CD4-positive, alpha-beta memory T cell (primary cell): ENCODE results near the gene ARIH2. TPM values are rescaled to one million over a fixed set of nuclear protein-coding genes. Genes with fewer than 3 reads are reported as not detected.

Experiments used
- CTCF ChIA-PET: fragments of 350-600 bp; sonication (Branson Sonifier 250); formaldehyde crosslinking; loops from one replicate; lab custom pipeline; 2021; ENCODE audit warnings: inconsistent platforms; ENCODE audit not compliant: partially characterized antibody; lab: Charles Lee
- POLR2A ChIA-PET: fragments of 350-600 bp; sonication (Branson Sonifier 250); formaldehyde crosslinking; loops from one replicate; lab custom pipeline; 2021; ENCODE audit not compliant: partially characterized antibody; lab: Charles Lee
- DNase-seq, 5 donors: peaks; one replicate each; pipeline versions ENCODE4 v3.0.0 to v3.0.0-alpha.2; 2020 to 2022; ENCODE audit warnings: mixed read lengths in 1 of 5
- H3K27ac ChIP-seq: one replicate; pipeline ENCODE4 v1.7.0; 2013; ENCODE audit warnings: low read depth, low read length
- H3K27me3 ChIP-seq: 2 replicates; pipeline ENCODE4 v1.7.0; 2013; ENCODE audit warnings: mild to moderate bottlenecking, low read length, moderate library complexity; ENCODE audit not compliant: insufficient read depth
- H3K36me3 ChIP-seq: 2 replicates; pipeline ENCODE4 v1.7.0; 2013; ENCODE audit warnings: mild to moderate bottlenecking, low read length, moderate library complexity; ENCODE audit not compliant: insufficient read depth
- H3K4me1 ChIP-seq: 2 replicates; pipeline ENCODE4 v1.7.0; 2013; ENCODE audit warnings: mild to moderate bottlenecking, low read length, moderate library complexity; ENCODE audit not compliant: insufficient read depth
- H3K4me3 ChIP-seq, 2 donors: one replicate each; pipeline ENCODE4 v1.7.0; 2013; ENCODE audit warnings: low read length in 2 of 2, mild to moderate bottlenecking in 1 of 2
- H3K9me3 ChIP-seq, 2 donors: one replicate each; pipeline ENCODE4 v1.7.0; 2013; ENCODE audit warnings: low read length in 2 of 2, control low read depth in 1 of 2; ENCODE audit not compliant: control insufficient read depth in 1 of 2
- H3K27ac Mint-ChIP-seq, 7 donors: one replicate each; pipeline ENCODE4 v1.8.0; 2020 to 2021; ENCODE audit warnings: mixed read lengths in 7 of 7, mild to moderate bottlenecking in 6 of 7, inconsistent platforms in 3 of 7, moderate library complexity in 3 of 7
- H3K27me3 Mint-ChIP-seq, 2 donors: one replicate each; pipeline ENCODE4 v1.8.0; 2020 to 2021; ENCODE audit warnings: mixed read lengths in 2 of 2
- H3K36me3 Mint-ChIP-seq, 2 donors: one replicate each; pipeline ENCODE4 v1.8.0; 2020 to 2021; ENCODE audit warnings: mixed read lengths in 2 of 2, inconsistent platforms in 1 of 2, mild to moderate bottlenecking in 1 of 2
- H3K4me1 Mint-ChIP-seq, 4 donors: one replicate each; pipeline ENCODE4 v1.8.0; 2020 to 2021; ENCODE audit warnings: mixed read lengths in 4 of 4, mild to moderate bottlenecking in 1 of 4
- H3K4me3 Mint-ChIP-seq, 8 donors: one replicate each; pipeline ENCODE4 v1.8.0; 2020 to 2021; ENCODE audit warnings: mixed read lengths in 8 of 8, mild to moderate bottlenecking in 7 of 8, moderate library complexity in 6 of 8, inconsistent platforms in 3 of 8
- H3K9me3 Mint-ChIP-seq, 8 donors: one replicate each; pipeline ENCODE4 v1.8.0; 2020 to 2021; ENCODE audit warnings: mixed read lengths in 8 of 8, mild to moderate bottlenecking in 5 of 8, inconsistent platforms in 3 of 8, moderate library complexity in 1 of 8
- intact Hi-C: fragments of 100-400 bp; cut with micrococcal nuclease; formaldehyde crosslinking; loops from one replicate; pipeline ENCODE4 v1.15.1; 2023
- polyA plus RNA-seq, 2 donors: library from polyadenylated mRNA; unstranded; fragments of 300-500 nt; fragmentation: Illumina TruSeq; gene quantifications; one replicate each; pipeline ENCODE4 v1.2.3, GENCODE V29; 2021
- total RNA-seq, 2 experiments: library from RNA; stranded (reverse); gene quantifications; one replicate each; pipeline ENCODE4 v1.2.3, GENCODE V29; 2021

Gene ARIH2
- total and polyA plus RNA-seq, 4 experiments from 2014 or later = 109 to 153 (median 145) TPM

DNA sequence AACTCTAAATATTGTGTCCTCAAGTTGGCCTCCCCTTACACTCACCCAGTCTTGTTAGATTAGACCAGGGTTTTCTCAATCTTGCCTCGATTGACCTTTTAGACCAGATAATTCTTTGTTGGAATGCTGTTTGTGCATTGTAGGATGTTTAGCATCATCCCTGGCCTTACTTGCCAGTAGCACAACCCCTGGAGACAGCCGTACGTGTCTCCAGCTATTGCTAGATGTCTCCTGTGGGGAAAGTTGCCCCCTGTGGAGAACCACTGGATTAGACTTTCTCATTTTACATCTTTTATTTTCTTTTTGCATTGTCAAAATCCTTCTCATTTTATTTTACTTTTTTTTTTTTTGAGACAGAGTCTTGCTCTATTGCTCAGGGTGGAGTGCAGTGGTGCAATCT is 90.8 kb downstream of the ARIH2 start:
- Histone ChIP-seq H3K4me1 (peaks cover 20% of the 10 kb centered on the region), H3K4me3 (no peak overlapping the region), H3K9me3 (no peaks in the 10 kb centered on the region), H3K27ac (no peak overlapping the region), H3K36me3 (peaks cover 31% of the 10 kb centered on the region), H3K27me3 (no peaks in the 10 kb centered on the region)
- ChIA-PET CTCF (interaction anchor here (6.4 to 10.3 kb wide), 2 partner anchors 11 to 21 kb away, joined by 136 to 173 read pairs; partner anchors contain the start of genes DALRD3, NDUFAF3 and P4HTM), POLR2A (interaction anchor here (6.1 to 22.1 kb wide), 2 partner anchors 12 to 18 kb away, joined by 191 to 629 read pairs; partner anchors contain the start of genes DALRD3, IMPDH2, NDUFAF3 and P4HTM)
- Mint-ChIP-seq H3K4me1 (peaks cover 15 to 37% (median 24%) of the 10 kb centered on the region in 4 donors), H3K36me3 (peaks cover 0 to 41% of the 10 kb centered on the region in 2 donors), H3K27me3 (no peaks in the 10 kb centered on the region), H3K4me3 (peak overlapping the region in 5 of 8 donors; percentile 36 to 72 (median 58)), H3K27ac (peak overlapping the region in 3 of 7 donors; percentile 59 to 99 (median 96)), H3K9me3 (peaks cover 0 to 2% (median 0%) of the 10 kb centered on the region in 8 donors)
- DNase-seq = no peak
- intact Hi-C loops = loop anchor here (5.0 kb wide), 1 partner anchor 322 kb away; the partner anchor contains the start of gene NCKIPSD

DNA sequence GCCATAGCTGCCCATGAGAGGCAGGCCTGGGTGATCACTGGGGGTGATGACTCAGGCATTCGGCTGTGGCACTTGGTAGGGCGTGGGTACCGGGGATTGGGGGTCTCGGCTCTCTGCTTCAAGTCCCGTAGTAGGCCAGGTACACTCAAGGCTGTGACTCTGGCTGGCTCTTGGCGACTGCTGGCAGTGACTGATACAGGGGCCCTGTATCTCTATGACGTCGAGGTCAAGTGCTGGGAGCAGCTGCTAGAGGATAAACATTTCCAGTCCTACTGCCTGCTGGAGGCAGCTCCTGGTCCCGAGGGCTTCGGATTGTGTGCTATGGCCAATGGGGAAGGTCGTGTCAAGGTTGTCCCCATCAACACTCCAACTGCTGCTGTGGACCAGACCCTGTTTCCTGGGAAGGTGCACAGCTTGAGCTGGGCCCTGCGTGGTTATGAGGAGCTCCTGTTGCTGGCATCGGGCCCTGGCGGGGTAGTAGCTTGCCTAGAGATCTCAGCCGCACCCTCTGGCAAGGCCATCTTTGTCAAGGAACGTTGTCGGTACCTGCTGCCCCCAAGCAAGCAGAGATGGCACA is 93.9 kb downstream of the ARIH2 start:
- ChIA-PET POLR2A (interaction anchor here (0.9 to 22.1 kb wide), 5 partner anchors 2 to 707 kb away, joined by 3 to 629 read pairs (median 377); partner anchors contain the start of genes AMIGO3, DALRD3, IMPDH2 and NDUFAF3), CTCF (interaction anchor here (1.4 to 15.4 kb wide), 5 partner anchors 8 to 40 kb away, joined by 3 to 216 read pairs (median 4); partner anchors contain the start of genes DALRD3, IMPDH2, NDUFAF3 and P4HTM)
- intact Hi-C loops = no loop called here
- Mint-ChIP-seq H3K4me1 (peaks cover 15 to 34% (median 22%) of the 10 kb centered on the region in 4 donors), H3K36me3 (peaks cover 0 to 56% of the 10 kb centered on the region in 2 donors), H3K27ac (no peak overlapping the region), H3K27me3 (no peaks in the 10 kb centered on the region), H3K9me3 (no peaks in the 10 kb centered on the region), H3K4me3 (no peak overlapping the region)
- H3K36me3 ChIP-seq = peaks cover 50% of the 10 kb centered on the region
- peaks cover 23% of the 10 kb centered on the region for H3K4me1 ChIP-seq
- DNase-seq = peak in 1 of 5 donors; percentile 7
- no peaks in the 10 kb centered on the region for H3K27me3 ChIP-seq
- no peak overlapping the region for H3K27ac ChIP-seq
- H3K4me3 ChIP-seq = no peak overlapping the region
- no peaks in the 10 kb centered on the region for H3K9me3 ChIP-seq

DNA sequence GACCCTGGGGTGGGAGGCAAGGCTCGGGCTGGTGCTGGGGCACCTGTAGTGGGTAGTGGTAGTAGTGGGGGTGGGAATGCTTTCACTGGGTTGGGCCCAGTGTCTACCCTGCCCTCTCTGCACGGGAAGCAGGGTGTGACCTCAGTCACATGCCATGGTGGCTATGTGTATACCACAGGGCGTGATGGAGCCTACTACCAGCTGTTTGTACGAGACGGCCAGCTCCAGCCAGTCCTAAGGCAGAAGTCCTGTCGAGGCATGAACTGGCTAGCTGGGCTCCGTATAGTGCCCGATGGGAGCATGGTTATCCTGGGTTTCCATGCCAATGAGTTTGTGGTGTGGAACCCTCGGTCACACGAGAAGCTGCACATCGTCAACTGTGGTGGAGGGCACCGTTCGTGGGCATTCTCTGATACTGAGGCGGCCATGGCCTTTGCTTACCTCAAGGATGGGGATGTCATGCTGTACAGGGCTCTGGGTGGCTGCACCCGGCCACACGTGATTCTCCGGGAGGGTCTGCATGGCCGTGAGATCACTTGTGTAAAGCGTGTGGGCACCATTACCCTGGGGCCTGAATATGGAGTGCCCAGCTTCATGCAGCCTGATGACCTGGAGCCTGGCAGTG is 94.6 kb downstream of the ARIH2 start:
- Mint-ChIP-seq H3K9me3 (peaks cover 0 to 1% (median 0%) of the 10 kb centered on the region in 8 donors), H3K36me3 (peaks cover 0 to 51% of the 10 kb centered on the region in 2 donors), H3K4me3 (no peak overlapping the region), H3K4me1 (peaks cover 11 to 31% (median 20%) of the 10 kb centered on the region in 4 donors), H3K27me3 (no peaks in the 10 kb centered on the region), H3K27ac (no peak overlapping the region)
- Histone ChIP-seq H3K4me1 (peaks cover 21% of the 10 kb centered on the region), H3K36me3 (peaks cover 50% of the 10 kb centered on the region), H3K4me3 (no peak overlapping the region), H3K27me3 (no peaks in the 10 kb centered on the region), H3K27ac (no peak overlapping the region), H3K9me3 (no peaks in the 10 kb centered on the region)
- CTCF ChIA-PET = interaction anchor here (1.4 to 15.4 kb wide), 5 partner anchors 7 to 40 kb away, joined by 3 to 216 read pairs (median 6); partner anchors contain the start of genes DALRD3, IMPDH2, NDUFAF3 and P4HTM
- peak in 1 of 5 donors; percentile 15 for DNase-seq
- POLR2A ChIA-PET = interaction anchor here (17.3 to 22.1 kb wide), 3 partner anchors 2 to 22 kb away, joined by 377 to 629 read pairs (median 629); partner anchors contain the start of genes DALRD3, IMPDH2, NDUFAF3 and P4HTM
- intact Hi-C loops = no loop called here

DNA sequence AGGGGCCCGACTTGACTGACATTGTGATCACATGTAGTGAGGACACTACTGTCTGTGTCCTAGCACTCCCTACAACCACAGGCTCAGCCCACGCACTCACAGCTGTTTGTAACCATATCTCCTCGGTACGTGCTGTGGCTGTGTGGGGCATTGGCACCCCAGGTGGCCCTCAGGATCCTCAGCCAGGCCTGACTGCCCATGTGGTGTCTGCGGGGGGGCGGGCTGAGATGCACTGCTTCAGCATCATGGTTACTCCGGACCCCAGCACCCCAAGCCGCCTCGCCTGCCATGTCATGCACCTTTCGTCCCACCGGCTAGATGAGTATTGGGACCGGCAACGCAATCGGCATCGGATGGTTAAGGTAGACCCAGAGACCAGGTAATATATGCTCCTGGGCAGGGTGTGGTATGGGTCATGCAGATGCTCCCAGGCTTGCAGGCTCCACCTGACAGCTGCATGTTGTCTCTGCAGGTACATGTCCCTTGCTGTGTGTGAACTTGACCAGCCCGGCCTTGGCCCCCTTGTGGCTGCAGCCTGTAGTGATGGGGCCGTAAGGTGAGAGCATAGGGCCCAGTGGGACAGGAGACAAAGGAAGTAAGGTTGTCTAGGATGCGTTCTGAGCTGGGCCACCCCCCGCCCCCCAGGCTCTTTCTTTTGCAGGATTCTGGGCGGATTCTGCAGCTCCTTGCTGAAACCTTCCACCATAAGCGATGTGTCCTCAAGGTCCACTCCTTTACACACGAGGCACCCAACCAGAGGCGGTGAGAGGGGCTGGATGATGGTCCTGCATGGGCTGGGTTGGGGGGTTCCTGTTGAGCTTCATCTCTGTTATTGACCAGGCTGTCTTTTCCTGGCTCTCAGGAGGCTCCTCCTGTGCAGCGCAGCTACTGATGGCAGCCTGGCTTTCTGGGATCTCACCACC is 95.4 kb downstream of the ARIH2 start:
- H3K4me3 Mint-ChIP-seq = peak overlapping the region in 1 of 8 donors; percentile 15
- CTCF ChIA-PET = interaction anchor here (0.6 to 15.4 kb wide), 5 partner anchors 7 to 821 kb away, joined by 3 to 216 read pairs (median 6); partner anchors contain the start of genes DALRD3, NDUFAF3, P4HTM and SLC25A20
- H3K9me3 ChIP-seq = no peaks in the 10 kb centered on the region
- peaks cover 11 to 33% (median 20%) of the 10 kb centered on the region in 4 donors for H3K4me1 Mint-ChIP-seq
- no peak overlapping the region for H3K27ac ChIP-seq
- POLR2A ChIA-PET = interaction anchor here (17.3 to 22.1 kb wide), 3 partner anchors 3 to 23 kb away, joined by 377 to 629 read pairs (median 629); partner anchors contain the start of genes DALRD3, IMPDH2, NDUFAF3 and P4HTM
- intact Hi-C loops = loop anchor here (1.0 kb wide), 1 partner anchor 27 kb away; no protein-coding TSS in a partner anchor
- H3K36me3 ChIP-seq = peaks cover 50% of the 10 kb centered on the region
- H3K27ac Mint-ChIP-seq = peak overlapping the region in 2 of 7 donors; percentile 38 to 48
- H3K27me3 ChIP-seq = no peaks in the 10 kb centered on the region
- DNase-seq = peak; percentile 39 to 59 (median 47)
- peaks cover 0 to 1% (median 0%) of the 10 kb centered on the region in 8 donors for H3K9me3 Mint-ChIP-seq
- no peak overlapping the region for H3K4me3 ChIP-seq
- H3K36me3 Mint-ChIP-seq = peaks cover 0 to 51% of the 10 kb centered on the region in 2 donors
- H3K4me1 ChIP-seq = peaks cover 18% of the 10 kb centered on the region
- no peaks in the 10 kb centered on the region for H3K27me3 Mint-ChIP-seq

DNA sequence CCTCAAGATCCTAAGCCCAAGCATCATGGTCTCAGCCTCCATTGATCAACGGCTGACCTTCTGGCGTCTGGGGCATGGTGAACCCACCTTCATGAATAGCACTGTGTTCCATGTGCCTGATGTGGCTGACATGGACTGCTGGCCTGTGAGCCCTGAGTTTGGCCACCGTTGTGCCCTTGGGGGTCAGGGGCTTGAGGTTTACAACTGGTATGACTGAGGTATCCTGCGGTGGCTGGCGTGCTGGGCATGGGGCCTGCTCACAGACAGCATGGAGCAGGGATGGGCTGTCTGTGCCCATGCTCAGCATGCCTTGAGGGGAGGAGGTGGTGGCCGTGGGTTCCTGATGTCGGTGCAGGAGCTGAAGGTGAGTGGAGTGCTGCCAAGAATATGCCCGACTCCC is 96.4 kb downstream of the ARIH2 start:
- no peak overlapping the region for H3K4me3 ChIP-seq
- no peaks in the 10 kb centered on the region for H3K27me3 ChIP-seq
- H3K36me3 ChIP-seq = peaks cover 50% of the 10 kb centered on the region
- H3K4me3 Mint-ChIP-seq = peak overlapping the region in 2 of 8 donors; percentile 10 to 33
- H3K9me3 ChIP-seq = no peaks in the 10 kb centered on the region
- H3K36me3 Mint-ChIP-seq = peaks cover 0 to 51% of the 10 kb centered on the region in 2 donors
- H3K27ac Mint-ChIP-seq = peak overlapping the region in 2 of 7 donors; percentile 37 to 83
- H3K4me1 ChIP-seq = peaks cover 28% of the 10 kb centered on the region
- ChIA-PET CTCF (interaction anchor here (0.7 to 15.4 kb wide), 5 partner anchors 5 to 143 kb away, joined by 3 to 216 read pairs (median 6); partner anchors contain the start of genes P4HTM, SLC25A20 and WDR6), POLR2A (interaction anchor here (17.3 to 22.1 kb wide), 3 partner anchors 4 to 24 kb away, joined by 377 to 629 read pairs (median 629); partner anchors contain the start of genes DALRD3, IMPDH2, NDUFAF3 and P4HTM)
- peaks cover 0 to 1% (median 0%) of the 10 kb centered on the region in 8 donors for H3K9me3 Mint-ChIP-seq
- intact Hi-C loops = no loop called here
- peaks cover 8 to 37% (median 23%) of the 10 kb centered on the region in 4 donors for H3K4me1 Mint-ChIP-seq
- DNase-seq = no peak
- H3K27ac ChIP-seq = no peak overlapping the region
- no peaks in the 10 kb centered on the region for H3K27me3 Mint-ChIP-seq

DNA sequence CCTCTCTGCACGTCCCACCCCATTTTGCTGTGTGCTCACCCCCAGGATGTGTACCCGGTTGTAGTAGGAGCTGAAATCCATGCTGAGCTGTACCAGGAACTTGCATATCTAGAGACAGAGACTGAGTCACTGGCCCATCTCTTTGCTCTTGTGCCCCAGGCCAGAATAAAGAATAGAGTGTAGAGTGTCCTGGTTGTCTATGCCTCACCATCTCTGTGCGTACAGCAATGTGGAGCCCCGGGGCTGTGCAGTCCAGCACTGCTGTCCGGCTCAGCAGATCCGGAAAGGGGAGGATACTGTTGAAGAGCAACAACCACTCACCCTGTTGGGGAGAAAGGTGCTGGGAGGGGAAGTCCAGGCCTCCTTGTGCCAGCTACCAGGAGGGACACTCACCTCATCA is 97.1 kb downstream of the ARIH2 start:
- H3K4me1 Mint-ChIP-seq = peaks cover 11 to 42% (median 28%) of the 10 kb centered on the region in 4 donors
- POLR2A ChIA-PET = interaction anchor here (17.3 to 22.1 kb wide), 3 partner anchors 5 to 24 kb away, joined by 377 to 629 read pairs (median 629); partner anchors contain the start of genes DALRD3, IMPDH2, NDUFAF3 and P4HTM

More for the DNA sequence above, 97.1 kb downstream of the ARIH2 start:
- H3K36me3 Mint-ChIP-seq = peaks cover 0 to 51% of the 10 kb centered on the region in 2 donors
- H3K27me3 ChIP-seq = no peaks in the 10 kb centered on the region
- peaks cover 35% of the 10 kb centered on the region for H3K4me1 ChIP-seq
- H3K36me3 ChIP-seq = peaks cover 50% of the 10 kb centered on the region
- peaks cover 0 to 1% (median 0%) of the 10 kb centered on the region in 8 donors for H3K9me3 Mint-ChIP-seq
- H3K4me3 Mint-ChIP-seq = peak overlapping the region in 2 of 8 donors; percentile 15 to 33
- CTCF ChIA-PET = interaction anchor here (0.5 to 15.4 kb wide), 4 partner anchors 6 to 1290 kb away, joined by 3 to 216 read pairs (median 88); partner anchors contain the start of genes P4HTM and WDR6
- H3K27ac ChIP-seq = no peak overlapping the region
- H3K9me3 ChIP-seq = no peaks in the 10 kb centered on the region
- no peak for DNase-seq
- intact Hi-C loops = no loop called here
- H3K27ac Mint-ChIP-seq = peak overlapping the region in 3 of 7 donors; percentile 37 to 83 (median 47)
- H3K27me3 Mint-ChIP-seq = no peaks in the 10 kb centered on the region
- H3K4me3 ChIP-seq = no peak overlapping the region
